GDM1 (cell line): ENCODE results near the gene SLU7.
"Not testable (repeated sequence)": the region's sequence is repeated elsewhere in the genome, so short reads cannot be mapped to it uniquely, and the experiment has no call there.

ENCODE experiments used
- DNase-seq: peaks from one replicate; lab custom pipeline; 2025; lab: John Stamatoyannopoulos, UW

The SLU7 gene

GRCh38 chr5:160450164-160450932, 31.5 kb upstream of the SLU7 start:
- no peak for DNase-seq

GRCh38 chr5:160449458-160449857, 30.6 kb upstream of the SLU7 start:
- no peak for DNase-seq

- DNase-seq = no peak
Measured at GRCh38 chr5:160448886-160449285, 30.0 kb upstream of the SLU7 start.

- no peak for DNase-seq
Measured at GRCh38 chr5:160445751-160446150, 26.9 kb upstream of the SLU7 start.

- DNase-seq = no peak
Measured at GRCh38 chr5:160445132-160445531, 26.3 kb upstream of the SLU7 start.

GRCh38 chr5:160444407-160444806, 25.5 kb upstream of the SLU7 start:
- no peak for DNase-seq

GRCh38 chr5:160442824-160443431, 24.0 kb upstream of the SLU7 start:
- DNase-seq = no peak

- DNase-seq = peak; percentile 7
Measured at GRCh38 chr5:160441311-160441781, 22.5 kb upstream of the SLU7 start.

- DNase-seq = peak; percentile 84
Measured at GRCh38 chr5:160439205-160439600, 20.3 kb upstream of the SLU7 start.

GRCh38 chr5:160438316-160439204, 19.7 kb upstream of the SLU7 start:
- peak; percentile 67 for DNase-seq

GRCh38 chr5:160437271-160437670, 18.4 kb upstream of the SLU7 start:
- DNase-seq = no peak

- not testable (repeated sequence) for DNase-seq
Measured at GRCh38 chr5:160436661-160437060, 17.8 kb upstream of the SLU7 start.

- no peak for DNase-seq
Measured at GRCh38 chr5:160436017-160436416, 17.1 kb upstream of the SLU7 start.

- DNase-seq = no peak
Measured at GRCh38 chr5:160435532-160435931, 16.7 kb upstream of the SLU7 start.

- no peak for DNase-seq
Measured at GRCh38 chr5:160434022-160434531, 15.2 kb upstream of the SLU7 start.

GRCh38 chr5:160432787-160433186, 13.9 kb upstream of the SLU7 start:
- DNase-seq = no peak

GRCh38 chr5:160432196-160432595, 13.3 kb upstream of the SLU7 start:
- no peak for DNase-seq

- DNase-seq = no peak
Measured at GRCh38 chr5:160427607-160428006, 8.7 kb upstream of the SLU7 start.

- DNase-seq = no peak
Measured at GRCh38 chr5:160423099-160423498, 4.2 kb upstream of the SLU7 start.

- peak; percentile 90 for DNase-seq
Measured at GRCh38 chr5:160421625-160422258, 2.9 kb upstream of the SLU7 start, which contains the start of gene PTTG1. Gene PTTG1, plus strand, starts transcription at chr5:160421855. Its CDS starts 458 bp downstream, at chr5:160422313.

GRCh38 chr5:160420331-160420610, 1.4 kb upstream of the SLU7 start:
- DNase-seq = no peak
